ENCODE data around the gene CMTM5. TPM values are rescaled to one million over a fixed set of nuclear protein-coding genes. Genes with fewer than 3 reads are reported as not detected.
"Not testable (repeated sequence)": the region's sequence is repeated elsewhere in the genome, so short reads cannot be mapped to it uniquely, and the experiment has no call there.

CMTM5 gene
- total RNA-seq, 1 experiment from 2014 or later, result not detected

GRCh38 chr14:23387916-23388882 lies 11.4 kb downstream of the CMTM5 start:
- no peak overlapping the region for H3K4me3 ChIP-seq
- H3K27me3 ChIP-seq (replicated peaks), result no peaks in the 10 kb centered on the region; the same call in none of the 2 replicates
- no peaks in the 10 kb centered on the region for H3K4me1 ChIP-seq (replicated peaks)
- no peaks in the 10 kb centered on the region for H3K36me3 ChIP-seq
- DNase-seq (ENCODE audit: low read depth in 1 of 2, low spot score in 2 of 2), result no peak
- H3K9me3 ChIP-seq (replicated peaks), result no peaks in the 10 kb centered on the region
- H3K27ac ChIP-seq, result no peak overlapping the region

GRCh38 chr14:23388996-23389395 lies 12.2 kb downstream of the CMTM5 start:
- H3K9me3 ChIP-seq (replicated peaks), result no peaks in the 10 kb centered on the region
- no peaks in the 10 kb centered on the region; the same call in none of the 2 replicates for H3K27me3 ChIP-seq (replicated peaks)
- no peaks in the 10 kb centered on the region for H3K4me1 ChIP-seq (replicated peaks)
- DNase-seq (ENCODE audit: low read depth in 1 of 2, low spot score in 2 of 2), result no peak
- no peak overlapping the region for H3K4me3 ChIP-seq
- no peak overlapping the region for H3K27ac ChIP-seq
- no peaks in the 10 kb centered on the region for H3K36me3 ChIP-seq

- no peak for DNase-seq (ENCODE audit: low read depth in 1 of 2, low spot score in 2 of 2)
- H3K4me3 ChIP-seq, result no peak overlapping the region
- no peaks in the 10 kb centered on the region for H3K36me3 ChIP-seq
- H3K9me3 ChIP-seq (replicated peaks), result no peaks in the 10 kb centered on the region
- no peak overlapping the region for H3K27ac ChIP-seq
- peaks cover 3% of the 10 kb centered on the region for H3K27me3 ChIP-seq (replicated peaks)
- no peaks in the 10 kb centered on the region for H3K4me1 ChIP-seq (replicated peaks)
Measured at GRCh38 chr14:23389396-23389795, 12.6 kb downstream of the CMTM5 start.

- not testable (repeated sequence) for H3K9me3 ChIP-seq (replicated peaks); H3K4me1 ChIP-seq (replicated peaks); H3K27ac ChIP-seq; H3K27me3 ChIP-seq (replicated peaks); DNase-seq (ENCODE audit: low read depth in 1 of 2, low spot score in 2 of 2); H3K4me3 ChIP-seq; H3K36me3 ChIP-seq
Measured at GRCh38 chr14:23389871-23390270, 13.0 kb downstream of the CMTM5 start.

- Histone ChIP-seq H3K4me3 (no peak overlapping the region), H3K9me3 (replicated peaks) (no peaks in the 10 kb centered on the region), H3K27me3 (replicated peaks) (peaks cover 14% of the 10 kb centered on the region), H3K27ac (no peak overlapping the region), H3K36me3 (no peaks in the 10 kb centered on the region), H3K4me1 (replicated peaks) (no peaks in the 10 kb centered on the region)
- no peak for DNase-seq (ENCODE audit: low read depth in 1 of 2, low spot score in 2 of 2)
Measured at GRCh38 chr14:23392613-23393012, 15.8 kb downstream of the CMTM5 start.

- Histone ChIP-seq H3K9me3 (replicated peaks) (no peaks in the 10 kb centered on the region), H3K4me1 (replicated peaks) (no peaks in the 10 kb centered on the region), H3K4me3 (no peak overlapping the region), H3K27me3 (replicated peaks) (peaks cover 14% of the 10 kb centered on the region; the same call in 1 of the 2 replicates), H3K27ac (no peak overlapping the region), H3K36me3 (no peaks in the 10 kb centered on the region)
- DNase-seq (ENCODE audit: low read depth in 1 of 2, low spot score in 2 of 2), result no peak
Measured at GRCh38 chr14:23396126-23396525, 19.3 kb downstream of the CMTM5 start.

GRCh38 chr14:23396781-23397407 lies 20.0 kb downstream of the CMTM5 start:
- Histone ChIP-seq H3K4me3 (no peak overlapping the region), H3K9me3 (replicated peaks) (no peaks in the 10 kb centered on the region), H3K27me3 (replicated peaks) (peaks cover 14% of the 10 kb centered on the region; the same call in 1 of the 2 replicates), H3K36me3 (no peaks in the 10 kb centered on the region), H3K4me1 (replicated peaks) (no peaks in the 10 kb centered on the region), H3K27ac (no peak overlapping the region)
- no peak for DNase-seq (ENCODE audit: low read depth in 1 of 2, low spot score in 2 of 2)

GRCh38 chr14:23398348-23398747 lies 21.5 kb downstream of the CMTM5 start:
- Histone ChIP-seq H3K4me3 (no peak overlapping the region), H3K4me1 (replicated peaks) (no peaks in the 10 kb centered on the region), H3K27me3 (replicated peaks) (peaks cover 14% of the 10 kb centered on the region), H3K9me3 (replicated peaks) (no peaks in the 10 kb centered on the region), H3K36me3 (no peaks in the 10 kb centered on the region), H3K27ac (no peak overlapping the region)
- no peak for DNase-seq (ENCODE audit: low read depth in 1 of 2, low spot score in 2 of 2)

GRCh38 chr14:23399136-23399535 lies 22.3 kb downstream of the CMTM5 start:
- no peak for DNase-seq (ENCODE audit: low read depth in 1 of 2, low spot score in 2 of 2)
- no peaks in the 10 kb centered on the region for H3K4me1 ChIP-seq (replicated peaks)
- no peaks in the 10 kb centered on the region for H3K36me3 ChIP-seq
- no peak overlapping the region for H3K27ac ChIP-seq
- no peak overlapping the region for H3K4me3 ChIP-seq
- H3K9me3 ChIP-seq (replicated peaks), result no peaks in the 10 kb centered on the region
- H3K27me3 ChIP-seq (replicated peaks), result peaks cover 20% of the 10 kb centered on the region

GRCh38 chr14:23399591-23399990 lies 22.7 kb downstream of the CMTM5 start:
- H3K4me1 ChIP-seq (replicated peaks), result no peaks in the 10 kb centered on the region
- DNase-seq (ENCODE audit: low read depth in 1 of 2, low spot score in 2 of 2), result no peak
- no peaks in the 10 kb centered on the region for H3K9me3 ChIP-seq (replicated peaks)
- no peak overlapping the region for H3K4me3 ChIP-seq
- peaks cover 20% of the 10 kb centered on the region for H3K27me3 ChIP-seq (replicated peaks)
- H3K36me3 ChIP-seq, result no peaks in the 10 kb centered on the region
- H3K27ac ChIP-seq, result no peak overlapping the region

GRCh38 chr14:23400496-23401149 lies 23.8 kb downstream of the CMTM5 start:
- peaks cover 16% of the 10 kb centered on the region for H3K27me3 ChIP-seq (replicated peaks)
- H3K27ac ChIP-seq; H3K36me3 ChIP-seq; H3K4me3 ChIP-seq; H3K4me1 ChIP-seq (replicated peaks); H3K9me3 ChIP-seq (replicated peaks); DNase-seq (ENCODE audit: low read depth in 1 of 2, low spot score in 2 of 2): not testable (repeated sequence)

GRCh38 chr14:23401291-23401690 lies 24.4 kb downstream of the CMTM5 start:
- Histone ChIP-seq H3K36me3 (no peaks in the 10 kb centered on the region), H3K27me3 (replicated peaks) (peaks cover 16% of the 10 kb centered on the region), H3K27ac (no peak overlapping the region), H3K9me3 (replicated peaks) (no peaks in the 10 kb centered on the region), H3K4me3 (no peak overlapping the region), H3K4me1 (replicated peaks) (no peaks in the 10 kb centered on the region)
- no peak for DNase-seq (ENCODE audit: low read depth in 1 of 2, low spot score in 2 of 2)

- Histone ChIP-seq H3K9me3 (replicated peaks) (no peaks in the 10 kb centered on the region), H3K36me3 (no peaks in the 10 kb centered on the region), H3K4me3 (no peak overlapping the region), H3K27me3 (replicated peaks) (peaks cover 21% of the 10 kb centered on the region), H3K27ac (no peak overlapping the region), H3K4me1 (replicated peaks) (no peaks in the 10 kb centered on the region)
- DNase-seq (ENCODE audit: low read depth in 1 of 2, low spot score in 2 of 2), result no peak
Measured at GRCh38 chr14:23402296-23403138, 25.7 kb downstream of the CMTM5 start.

All from SJSA1 (cell line).